ENCODE measurements around the gene LDB2.
A peak's percentile ranks its signal among the peaks of the same experiment; 100 is the strongest.

LDB2 gene

DNA sequence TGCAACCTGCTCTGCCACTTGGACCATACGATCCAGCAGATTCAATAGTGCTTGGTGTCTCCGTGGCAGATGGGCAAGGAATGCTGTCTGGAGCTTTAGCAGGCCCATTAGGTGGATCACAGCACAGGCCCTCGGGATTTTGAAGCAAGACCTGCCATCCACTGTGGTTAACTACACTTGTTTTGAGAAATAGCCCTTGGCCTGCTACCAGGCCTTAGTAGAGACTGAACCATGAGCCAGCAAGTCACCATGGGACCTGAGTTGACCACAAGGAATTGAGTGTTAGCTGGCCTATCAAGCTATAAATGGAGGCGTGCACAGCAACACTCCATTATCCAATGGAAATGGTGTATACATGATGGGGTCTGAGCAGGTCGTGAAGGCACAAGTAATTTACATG lies 14.5 kb upstream of the LDB2 start:
- Histone ChIP-seq H3K27me3 (ENCODE audit: insufficient read depth, low read length) (peaks cover 13% of the 10 kb centered on the region), H3K27ac (ENCODE audit: low read depth, low read length) (no peak overlapping the region), H3K36me3 (ENCODE audit: insufficient read depth, low read length) (no peaks in the 10 kb centered on the region), H2AFZ (ENCODE audit: low read length, unreplicated experiment) (no peak overlapping the region), H3K79me2 (ENCODE audit: control insufficient read depth, insufficient read depth, low read length, unreplicated experiment) (no peaks in the 10 kb centered on the region), H3K4me1 (ENCODE audit: control insufficient read depth, insufficient read depth, low read length, unreplicated experiment) (peaks cover 5% of the 10 kb centered on the region), H3K4me3 (ENCODE audit: low read depth, low read length) (no peak overlapping the region)

DNA sequence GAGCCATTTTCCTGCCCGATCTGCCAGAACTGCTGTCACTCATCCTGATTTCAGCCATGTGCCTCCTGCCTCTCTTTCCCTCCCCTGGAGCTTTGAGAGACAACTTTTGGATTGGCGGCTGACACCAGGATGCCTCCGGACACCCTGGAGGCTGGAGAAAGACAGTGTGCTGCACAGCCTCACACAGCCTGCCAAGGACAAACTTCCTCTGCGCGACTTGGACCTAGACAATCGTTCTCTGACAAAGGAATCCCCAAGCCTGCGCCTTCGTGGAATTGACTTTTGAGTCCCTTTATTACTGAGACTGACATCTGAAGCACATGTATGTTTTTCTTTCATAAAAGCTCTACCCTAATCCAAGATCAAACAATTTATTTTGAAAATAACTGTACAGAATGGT lies 10.8 kb upstream of the LDB2 start:
- no peaks in the 10 kb centered on the region for H3K36me3 ChIP-seq (ENCODE audit: insufficient read depth, low read length)
- H3K27ac ChIP-seq (ENCODE audit: low read depth, low read length): no peak overlapping the region
- no peaks in the 10 kb centered on the region for H3K79me2 ChIP-seq (ENCODE audit: control insufficient read depth, insufficient read depth, low read length, unreplicated experiment)
- peaks cover 19% of the 10 kb centered on the region for H3K27me3 ChIP-seq (ENCODE audit: insufficient read depth, low read length)
- peaks cover 5% of the 10 kb centered on the region for H3K4me1 ChIP-seq (ENCODE audit: control insufficient read depth, insufficient read depth, low read length, unreplicated experiment)
- H2AFZ ChIP-seq (ENCODE audit: low read length, unreplicated experiment): no peak overlapping the region
- no peak overlapping the region for H3K4me3 ChIP-seq (ENCODE audit: low read depth, low read length)

DNA sequence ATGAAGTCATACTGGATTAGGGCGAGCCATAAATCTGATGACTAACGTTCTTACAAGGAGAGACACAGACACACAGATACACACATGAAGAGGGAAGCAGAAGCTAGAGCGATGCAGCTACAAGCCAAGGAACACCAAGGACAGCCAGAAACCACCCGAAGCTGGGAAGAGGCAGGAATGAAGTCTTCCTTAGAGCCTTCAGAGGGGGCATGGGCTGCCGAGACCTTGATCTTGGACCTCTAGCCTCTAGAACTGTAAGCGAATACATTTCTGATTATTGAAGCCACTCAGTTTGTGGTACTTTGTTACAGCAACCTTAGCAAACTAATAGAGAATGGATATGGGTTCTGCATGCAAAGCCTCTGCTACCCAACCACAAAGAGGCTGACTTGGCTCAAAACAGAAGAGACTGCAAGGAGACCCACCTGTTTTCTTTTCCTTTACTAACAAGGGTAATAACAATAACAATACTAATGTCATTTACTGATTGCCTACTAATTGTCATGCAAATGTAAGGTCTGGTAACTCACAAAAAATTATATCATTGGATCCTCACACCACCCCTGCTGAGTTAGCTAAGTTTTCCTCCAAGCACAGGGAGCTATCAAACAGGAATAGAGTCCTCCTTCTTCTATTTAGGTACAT lies 10.1 kb upstream of the LDB2 start:
- Histone ChIP-seq H3K36me3 (ENCODE audit: insufficient read depth, low read length) (no peaks in the 10 kb centered on the region), H3K4me3 (ENCODE audit: low read depth, low read length) (no peak overlapping the region), H2AFZ (ENCODE audit: low read length, unreplicated experiment) (no peak overlapping the region), H3K79me2 (ENCODE audit: control insufficient read depth, insufficient read depth, low read length, unreplicated experiment) (no peaks in the 10 kb centered on the region), H3K27ac (ENCODE audit: low read depth, low read length) (no peak overlapping the region), H3K4me1 (ENCODE audit: control insufficient read depth, insufficient read depth, low read length, unreplicated experiment) (peaks cover 5% of the 10 kb centered on the region), H3K27me3 (ENCODE audit: insufficient read depth, low read length) (peaks cover 19% of the 10 kb centered on the region)

DNA sequence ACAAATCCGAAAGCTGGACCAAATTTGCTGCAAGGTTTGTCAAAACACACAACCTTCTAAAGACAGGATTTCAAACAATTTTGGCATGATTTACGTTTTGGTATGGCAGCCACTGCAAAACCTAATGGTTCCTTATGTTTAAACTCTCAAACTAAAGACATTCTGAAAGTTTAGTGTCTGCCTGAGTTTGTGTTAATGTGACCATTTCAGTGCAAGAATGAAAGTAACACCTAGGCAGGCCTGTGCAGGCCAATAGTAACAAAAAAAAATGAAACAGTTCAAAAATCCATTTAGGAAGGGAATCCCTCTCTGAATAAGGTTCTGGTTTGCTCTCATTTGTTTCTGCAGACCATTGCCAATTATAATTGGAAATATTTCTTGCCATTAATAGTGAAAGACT lies 1.9 kb upstream of the LDB2 start:
- H3K4me3 ChIP-seq (ENCODE audit: low read depth, low read length): no peak overlapping the region

DNA sequence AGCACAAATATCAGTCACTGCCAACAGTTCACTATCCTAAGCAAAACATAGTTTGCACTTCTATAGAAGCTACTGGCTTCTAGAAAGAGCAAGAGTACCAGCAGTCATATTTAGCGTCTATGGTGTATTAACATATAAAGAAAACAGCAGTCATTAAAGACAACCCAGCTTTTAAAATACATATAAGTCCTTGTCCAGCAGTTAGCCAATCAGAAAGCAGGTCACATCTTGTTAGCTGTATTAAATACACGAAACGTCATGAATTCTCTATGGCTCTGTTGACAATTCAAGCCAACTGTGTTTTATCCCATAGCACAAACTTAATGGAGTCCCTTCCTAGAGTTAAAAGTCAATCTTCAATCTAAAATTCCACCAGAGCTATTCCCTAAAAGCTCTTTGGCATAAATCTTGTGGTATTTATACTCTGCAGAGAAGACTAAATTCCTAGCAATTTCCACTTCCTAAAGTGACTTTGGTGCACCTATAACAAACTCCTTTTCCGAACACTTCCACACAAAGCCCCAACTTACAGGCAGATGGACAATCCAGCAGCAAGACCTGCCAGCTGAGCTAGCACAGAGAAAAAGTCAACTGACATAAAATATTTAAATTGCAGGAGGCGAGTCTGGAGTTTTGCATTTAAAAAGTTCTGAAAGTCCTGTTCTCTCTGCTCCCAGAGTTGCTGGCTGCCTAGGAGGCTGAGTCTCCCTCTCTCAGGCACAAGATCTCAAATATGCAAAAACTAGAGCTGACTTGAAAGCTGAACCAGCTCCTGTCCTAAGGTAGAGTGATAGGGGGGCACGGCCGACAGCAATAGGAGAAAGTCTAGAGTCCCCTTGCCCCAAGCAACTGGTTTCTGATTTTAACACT lies 1.3 kb downstream of the LDB2 start:
- H3K36me3 ChIP-seq (ENCODE audit: insufficient read depth, low read length): no peaks in the 10 kb centered on the region
- H2AFZ ChIP-seq (ENCODE audit: low read length, unreplicated experiment): peak overlapping the region; percentile 90
- H3K4me3 ChIP-seq (ENCODE audit: low read depth, low read length): peak overlapping the region; percentile 72
- no peaks in the 10 kb centered on the region for H3K27me3 ChIP-seq (ENCODE audit: insufficient read depth, low read length)
- H3K27ac ChIP-seq (ENCODE audit: low read depth, low read length): no peak overlapping the region
- H3K79me2 ChIP-seq (ENCODE audit: control insufficient read depth, insufficient read depth, low read length, unreplicated experiment): no peaks in the 10 kb centered on the region
- peaks cover 36% of the 10 kb centered on the region for H3K4me1 ChIP-seq (ENCODE audit: control insufficient read depth, insufficient read depth, low read length, unreplicated experiment)

More for the DNA sequence above, 1.9 kb upstream of the LDB2 start:
- Histone ChIP-seq H3K79me2 (ENCODE audit: control insufficient read depth, insufficient read depth, low read length, unreplicated experiment) (no peaks in the 10 kb centered on the region), H3K36me3 (ENCODE audit: insufficient read depth, low read length) (no peaks in the 10 kb centered on the region), H2AFZ (ENCODE audit: low read length, unreplicated experiment) (no peak overlapping the region), H3K27ac (ENCODE audit: low read depth, low read length) (no peak overlapping the region), H3K27me3 (ENCODE audit: insufficient read depth, low read length) (peaks cover 3% of the 10 kb centered on the region; the same call in 1 of the 2 replicates), H3K4me1 (ENCODE audit: control insufficient read depth, insufficient read depth, low read length, unreplicated experiment) (peaks cover 20% of the 10 kb centered on the region)

DNA sequence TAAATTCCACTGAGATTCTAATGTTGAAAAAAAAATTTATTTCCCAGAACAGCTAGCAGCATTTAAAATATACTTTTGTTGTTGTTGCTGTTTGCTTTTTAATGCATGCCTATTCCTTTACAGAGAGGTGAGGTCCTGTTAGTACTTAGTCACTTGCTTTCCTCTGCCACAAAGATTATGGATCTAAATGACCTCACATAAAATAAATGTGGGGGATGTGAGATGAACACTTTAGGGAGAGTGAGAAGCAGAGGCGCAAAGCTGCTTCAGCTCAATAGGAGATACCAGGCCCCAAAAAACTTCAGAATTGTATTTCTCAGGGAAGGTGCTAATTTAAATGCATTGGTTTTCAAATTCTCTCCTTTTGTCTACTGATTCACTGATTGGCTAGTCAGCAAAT lies 4.0 kb downstream of the LDB2 start:
- Histone ChIP-seq H3K4me1 (ENCODE audit: control insufficient read depth, insufficient read depth, low read length, unreplicated experiment) (peaks cover 36% of the 10 kb centered on the region), H3K36me3 (ENCODE audit: insufficient read depth, low read length) (no peaks in the 10 kb centered on the region), H3K79me2 (ENCODE audit: control insufficient read depth, insufficient read depth, low read length, unreplicated experiment) (no peaks in the 10 kb centered on the region), H2AFZ (ENCODE audit: low read length, unreplicated experiment) (peak overlapping the region; percentile 91), H3K27me3 (ENCODE audit: insufficient read depth, low read length) (no peaks in the 10 kb centered on the region), H3K27ac (ENCODE audit: low read depth, low read length) (no peak overlapping the region), H3K4me3 (ENCODE audit: low read depth, low read length) (peak overlapping the region; percentile 66)

DNA sequence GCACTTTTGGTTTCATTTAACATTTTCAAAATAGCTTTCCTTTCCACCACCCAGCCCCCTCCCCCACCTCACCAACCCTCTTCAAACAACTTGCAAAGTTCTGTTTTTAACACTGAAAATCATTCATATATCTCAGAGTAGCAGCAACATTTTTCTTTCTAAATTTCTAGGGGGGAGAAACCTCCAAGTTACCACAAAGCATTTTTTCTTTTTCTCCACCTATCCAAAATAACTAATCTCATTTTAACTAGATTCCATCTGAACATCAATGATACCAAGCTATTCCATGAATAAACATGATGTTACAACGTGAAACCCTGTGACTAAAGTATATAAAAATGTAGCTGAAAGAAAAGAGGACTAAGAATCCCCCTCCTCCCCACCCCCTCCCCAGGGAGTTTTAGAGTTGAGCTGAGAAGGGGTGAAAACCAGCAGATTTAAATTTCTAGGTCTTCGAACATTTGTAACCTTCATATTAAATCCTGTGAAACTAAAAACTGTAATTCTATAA lies 5.2 kb downstream of the LDB2 start:
- Histone ChIP-seq H3K27me3 (ENCODE audit: insufficient read depth, low read length) (no peaks in the 10 kb centered on the region), H3K4me1 (ENCODE audit: control insufficient read depth, insufficient read depth, low read length, unreplicated experiment) (peaks cover 30% of the 10 kb centered on the region), H3K4me3 (ENCODE audit: low read depth, low read length) (peak overlapping the region; percentile 66), H3K79me2 (ENCODE audit: control insufficient read depth, insufficient read depth, low read length, unreplicated experiment) (no peaks in the 10 kb centered on the region), H2AFZ (ENCODE audit: low read length, unreplicated experiment) (peak overlapping the region; percentile 91), H3K27ac (ENCODE audit: low read depth, low read length) (peak overlapping the region; percentile 54), H3K36me3 (ENCODE audit: insufficient read depth, low read length) (no peaks in the 10 kb centered on the region)

DNA sequence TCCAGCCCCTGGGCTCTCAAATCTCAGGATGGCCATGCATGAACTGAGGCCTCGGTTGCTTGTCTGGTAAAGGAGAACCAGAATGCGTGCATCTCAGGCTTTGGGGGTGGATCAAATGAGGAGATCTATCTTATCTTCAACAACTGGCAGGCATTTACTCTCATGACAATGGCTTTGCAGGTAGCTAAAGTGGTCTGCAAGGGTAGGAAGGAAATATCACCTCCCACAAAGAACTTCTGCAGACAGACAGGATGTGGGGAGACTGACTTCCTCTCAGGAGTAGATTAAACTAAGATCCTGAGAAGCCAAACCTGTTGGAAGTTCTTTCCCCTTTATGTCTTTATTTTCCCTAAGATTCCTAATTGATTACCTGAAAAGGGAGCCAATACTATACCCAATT lies 7.8 kb downstream of the LDB2 start:
- H3K27me3 ChIP-seq (ENCODE audit: insufficient read depth, low read length): no peaks in the 10 kb centered on the region
- no peaks in the 10 kb centered on the region for H3K79me2 ChIP-seq (ENCODE audit: control insufficient read depth, insufficient read depth, low read length, unreplicated experiment)
- no peaks in the 10 kb centered on the region for H3K36me3 ChIP-seq (ENCODE audit: insufficient read depth, low read length)
- H3K4me1 ChIP-seq (ENCODE audit: control insufficient read depth, insufficient read depth, low read length, unreplicated experiment): peaks cover 19% of the 10 kb centered on the region
- no peak overlapping the region for H2AFZ ChIP-seq (ENCODE audit: low read length, unreplicated experiment)
- H3K4me3 ChIP-seq (ENCODE audit: low read depth, low read length): no peak overlapping the region
- H3K27ac ChIP-seq (ENCODE audit: low read depth, low read length): no peak overlapping the region

DNA sequence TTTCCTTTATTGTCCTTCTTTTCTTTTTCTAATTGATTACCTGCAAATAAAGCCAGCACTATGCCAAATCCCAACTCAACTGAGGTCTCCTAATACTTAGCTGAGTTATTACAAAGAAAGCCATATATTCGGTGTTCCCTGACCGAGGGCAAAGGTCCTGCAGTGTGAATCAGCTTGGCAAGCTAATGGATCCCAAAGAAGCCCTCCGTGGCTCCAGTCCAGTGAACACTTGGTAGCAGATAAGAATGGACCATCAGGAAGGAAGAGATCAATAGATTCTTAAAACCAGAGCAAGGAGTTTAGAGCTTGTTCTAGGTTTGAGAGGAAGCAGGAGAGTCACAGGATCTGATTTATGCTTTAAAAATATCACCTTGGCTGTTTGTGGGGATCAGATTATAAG lies 8.5 kb downstream of the LDB2 start:
- H3K36me3 ChIP-seq (ENCODE audit: insufficient read depth, low read length): no peaks in the 10 kb centered on the region
- H2AFZ ChIP-seq (ENCODE audit: low read length, unreplicated experiment): no peak overlapping the region
- no peak overlapping the region for H3K27ac ChIP-seq (ENCODE audit: low read depth, low read length)
- no peak overlapping the region for H3K4me3 ChIP-seq (ENCODE audit: low read depth, low read length)
- H3K27me3 ChIP-seq (ENCODE audit: insufficient read depth, low read length): no peaks in the 10 kb centered on the region
- no peaks in the 10 kb centered on the region for H3K79me2 ChIP-seq (ENCODE audit: control insufficient read depth, insufficient read depth, low read length, unreplicated experiment)
- H3K4me1 ChIP-seq (ENCODE audit: control insufficient read depth, insufficient read depth, low read length, unreplicated experiment): peaks cover 13% of the 10 kb centered on the region

DNA sequence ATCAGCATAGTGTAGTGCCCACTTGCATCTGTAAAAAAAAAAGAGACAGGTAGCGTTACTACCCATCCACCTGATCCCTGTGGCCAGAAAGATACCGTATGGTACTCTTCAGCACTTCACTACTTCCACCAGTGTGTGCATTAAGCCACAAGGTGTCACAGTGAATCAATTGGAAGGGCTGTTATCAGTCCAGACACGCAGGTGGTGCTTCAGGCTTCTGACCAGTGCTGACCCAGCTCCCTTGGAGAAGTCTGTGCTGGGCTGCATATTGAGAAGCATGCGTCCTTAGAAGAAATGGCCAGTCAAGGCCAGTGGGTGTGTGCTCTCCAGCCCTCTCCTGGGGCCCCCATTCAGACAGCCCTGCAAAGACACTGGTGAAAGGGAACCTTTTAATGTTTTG lies 10.6 kb downstream of the LDB2 start:
- H3K79me2 ChIP-seq (ENCODE audit: control insufficient read depth, insufficient read depth, low read length, unreplicated experiment): no peaks in the 10 kb centered on the region
- no peak overlapping the region for H3K4me3 ChIP-seq (ENCODE audit: low read depth, low read length)
- H3K27me3 ChIP-seq (ENCODE audit: insufficient read depth, low read length): no peaks in the 10 kb centered on the region
- H3K4me1 ChIP-seq (ENCODE audit: control insufficient read depth, insufficient read depth, low read length, unreplicated experiment): peaks cover 4% of the 10 kb centered on the region
- H2AFZ ChIP-seq (ENCODE audit: low read length, unreplicated experiment): no peak overlapping the region
- H3K36me3 ChIP-seq (ENCODE audit: insufficient read depth, low read length): no peaks in the 10 kb centered on the region
- H3K27ac ChIP-seq (ENCODE audit: low read depth, low read length): no peak overlapping the region
